ENCODE data around the gene SPTBN4. TPM values are rescaled to one million over a fixed set of nuclear protein-coding genes. Genes with fewer than 3 reads are reported as not detected.
A peak's percentile ranks its signal among the peaks of the same experiment; 100 is the strongest.

The SPTBN4 gene
- total and polyA plus RNA-seq, 4 donors = 0.58 to 0.80 (median 0.72) TPM

DNA sequence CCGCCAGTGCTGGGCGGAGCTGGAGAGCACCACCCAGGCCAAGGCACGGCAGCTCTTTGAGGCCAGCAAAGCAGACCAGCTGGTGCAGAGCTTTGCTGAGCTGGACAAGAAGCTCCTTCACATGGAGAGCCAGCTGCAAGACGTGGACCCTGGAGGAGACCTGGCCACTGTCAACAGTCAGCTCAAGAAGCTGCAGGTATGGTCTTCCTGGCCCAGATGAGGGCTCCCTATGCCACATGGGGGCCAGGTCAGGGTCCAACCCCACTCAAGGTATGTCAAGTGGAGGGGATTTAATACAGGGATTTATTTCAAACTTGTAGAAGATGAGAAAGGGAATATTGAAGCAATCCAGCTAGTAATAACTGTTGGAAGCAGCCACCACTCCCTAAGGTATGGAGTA, 67.3 kb downstream of the SPTBN4 start:
- H3K36me3 ChIP-seq (ENCODE audit: control insufficient read depth in 4 of 4, insufficient read depth in 4 of 4, low read length in 4 of 4) = no peaks in the 10 kb centered on the region
- TF ChIP-seq, protein P1, sequence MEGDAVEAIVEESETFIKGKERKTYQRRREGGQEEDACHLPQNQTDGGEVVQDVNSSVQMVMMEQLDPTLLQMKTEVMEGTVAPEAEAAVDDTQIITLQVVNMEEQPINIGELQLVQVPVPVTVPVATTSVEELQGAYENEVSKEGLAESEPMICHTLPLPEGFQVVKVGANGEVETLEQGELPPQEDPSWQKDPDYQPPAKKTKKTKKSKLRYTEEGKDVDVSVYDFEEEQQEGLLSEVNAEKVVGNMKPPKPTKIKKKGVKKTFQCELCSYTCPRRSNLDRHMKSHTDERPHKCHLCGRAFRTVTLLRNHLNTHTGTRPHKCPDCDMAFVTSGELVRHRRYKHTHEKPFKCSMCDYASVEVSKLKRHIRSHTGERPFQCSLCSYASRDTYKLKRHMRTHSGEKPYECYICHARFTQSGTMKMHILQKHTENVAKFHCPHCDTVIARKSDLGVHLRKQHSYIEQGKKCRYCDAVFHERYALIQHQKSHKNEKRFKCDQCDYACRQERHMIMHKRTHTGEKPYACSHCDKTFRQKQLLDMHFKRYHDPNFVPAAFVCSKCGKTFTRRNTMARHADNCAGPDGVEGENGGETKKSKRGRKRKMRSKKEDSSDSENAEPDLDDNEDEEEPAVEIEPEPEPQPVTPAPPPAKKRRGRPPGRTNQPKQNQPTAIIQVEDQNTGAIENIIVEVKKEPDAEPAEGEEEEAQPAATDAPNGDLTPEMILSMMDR (IDR thresholded peaks at IDR 0.05; ENCODE audit: control extremely low read depth, extremely low read depth) = no peak
- peaks cover 0 to 3% (median 0%) of the 10 kb centered on the region in 3 donors for H3K27me3 ChIP-seq (ENCODE audit: control insufficient read depth in 3 of 3, insufficient read depth in 3 of 3, low read length in 2 of 3)
- ATAC-seq (ENCODE audit: insufficient read depth, low FRiP score) (no peak), DNase-seq (no peak)
- H3K9me3 ChIP-seq (ENCODE audit: control insufficient read depth in 4 of 4, insufficient read depth in 3 of 4, low read length in 3 of 4) = peaks cover 0 to 7% (median 0%) of the 10 kb centered on the region in 4 donors
- WGBS, 2 donors = 84 to 88% methylated on average over 4 of the region's 4 CpGs
- H3K27ac ChIP-seq (ENCODE audit: low read depth in 1 of 2, low read length in 1 of 2) = no peak overlapping the region
- no peak overlapping the region for H3K4me3 ChIP-seq
- H3K4me1 ChIP-seq (ENCODE audit: control insufficient read depth in 5 of 5, insufficient read depth in 5 of 5, low read length in 5 of 5) = peaks cover 0 to 9% (median 0%) of the 10 kb centered on the region in 5 donors
- H3K9ac ChIP-seq (ENCODE audit: insufficient read depth in 1 of 2, low read length in 2 of 2) = no peak overlapping the region

DNA sequence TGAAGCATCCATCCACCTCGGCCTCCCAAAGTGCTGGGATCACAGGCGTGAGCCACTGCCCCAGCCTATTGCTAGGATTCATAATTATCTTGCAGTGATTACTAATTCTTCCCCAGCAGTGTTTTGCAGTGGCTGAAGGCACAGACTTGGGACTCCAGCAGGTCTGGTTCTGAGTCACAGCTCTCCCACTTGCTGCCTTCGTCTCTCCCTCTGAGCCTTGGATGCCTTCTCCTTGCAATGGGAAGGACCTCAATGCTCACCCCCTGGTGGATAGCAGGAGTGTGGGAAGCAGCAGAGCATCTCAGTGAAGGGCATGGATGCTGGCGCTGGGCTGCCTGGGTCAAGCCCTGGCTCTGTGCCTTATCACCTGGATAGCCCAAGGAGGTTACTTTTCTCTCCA, 72.3 kb downstream of the SPTBN4 start:
- Histone ChIP-seq H3K9ac (ENCODE audit: insufficient read depth in 1 of 2, low read length in 2 of 2) (no peak overlapping the region), H3K4me1 (ENCODE audit: control insufficient read depth in 5 of 5, insufficient read depth in 5 of 5, low read length in 5 of 5) (peaks cover 0 to 29% (median 0%) of the 10 kb centered on the region in 5 donors), H3K27me3 (ENCODE audit: control insufficient read depth in 3 of 3, insufficient read depth in 3 of 3, low read length in 2 of 3) (no peaks in the 10 kb centered on the region), H3K9me3 (ENCODE audit: control insufficient read depth in 4 of 4, insufficient read depth in 3 of 4, low read length in 3 of 4) (peaks cover 0 to 4% (median 0%) of the 10 kb centered on the region in 4 donors), H3K36me3 (ENCODE audit: control insufficient read depth in 4 of 4, insufficient read depth in 4 of 4, low read length in 4 of 4) (no peaks in the 10 kb centered on the region), H3K4me3 (no peak overlapping the region), H3K27ac (ENCODE audit: low read depth in 1 of 2, low read length in 1 of 2) (no peak overlapping the region)
- 68 to 70% methylated on average over 4 of the region's 4 CpGs for WGBS, 2 donors
- ATAC-seq (ENCODE audit: insufficient read depth, low FRiP score) (no peak), DNase-seq (no peak)
- TF ChIP-seq, protein P1 (IDR thresholded peaks at IDR 0.05; ENCODE audit: control extremely low read depth, extremely low read depth) = no peak

DNA sequence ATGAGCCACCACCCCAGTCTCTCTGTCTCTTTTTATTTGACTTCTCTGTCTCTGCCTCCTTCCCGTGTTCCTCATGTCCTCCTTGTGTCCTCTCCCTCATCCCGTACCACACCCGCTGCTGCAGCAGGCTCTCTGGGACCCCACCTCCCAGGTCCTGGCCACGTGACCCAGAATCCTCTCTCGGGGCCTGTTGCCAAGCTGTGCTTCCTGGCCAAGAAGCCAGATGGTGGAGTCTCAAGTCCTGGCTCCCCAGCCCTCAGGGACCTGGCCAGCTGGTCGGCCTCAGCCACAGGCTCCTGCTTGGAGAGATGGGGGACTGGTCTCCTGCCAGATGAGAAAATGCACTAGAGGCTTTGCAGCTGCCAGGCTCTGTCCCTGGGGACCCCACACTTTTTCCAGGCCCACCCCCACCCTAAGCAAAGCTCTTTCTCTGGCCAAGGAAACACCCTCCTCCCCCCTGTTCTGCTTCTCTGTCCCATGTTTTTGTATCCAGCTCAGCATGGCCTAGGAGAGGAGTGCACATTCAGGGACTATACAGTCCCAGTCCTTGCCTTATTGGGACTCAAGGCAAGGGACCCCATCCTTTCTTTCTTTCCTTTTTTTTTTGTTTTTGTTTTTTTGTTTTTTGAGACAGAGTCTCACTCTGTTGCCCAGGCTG, 75.5 kb downstream of the SPTBN4 start:
- Histone ChIP-seq H3K4me1 (ENCODE audit: control insufficient read depth in 5 of 5, insufficient read depth in 5 of 5, low read length in 5 of 5) (peaks cover 0 to 29% (median 0%) of the 10 kb centered on the region in 5 donors), H3K9me3 (ENCODE audit: control insufficient read depth in 4 of 4, insufficient read depth in 3 of 4, low read length in 3 of 4) (peaks cover 0 to 3% (median 0%) of the 10 kb centered on the region in 4 donors), H3K27ac (ENCODE audit: low read depth in 1 of 2, low read length in 1 of 2) (no peak overlapping the region), H3K36me3 (ENCODE audit: control insufficient read depth in 4 of 4, insufficient read depth in 4 of 4, low read length in 4 of 4) (no peaks in the 10 kb centered on the region), H3K9ac (ENCODE audit: insufficient read depth in 1 of 2, low read length in 2 of 2) (no peak overlapping the region), H3K27me3 (ENCODE audit: control insufficient read depth in 3 of 3, insufficient read depth in 3 of 3, low read length in 2 of 3) (peaks cover 0 to 2% (median 0%) of the 10 kb centered on the region in 3 donors), H3K4me3 (no peak overlapping the region)
- DNase-seq (peak; percentile 99), ATAC-seq (ENCODE audit: insufficient read depth, low FRiP score) (no peak)
- 41 to 61% methylated on average over 6 of the region's 6 CpGs for WGBS, 2 donors
- TF ChIP-seq, protein P1 (IDR thresholded peaks at IDR 0.05; ENCODE audit: control extremely low read depth, extremely low read depth) = no peak
